HepG2 (cell line): ENCODE data around the gene PCDH7. TPM values are rescaled to one million over a fixed set of nuclear protein-coding genes. Genes with fewer than 3 reads are reported as not detected.

ENCODE experiments used
- ATAC-seq: fragments of 200-7000 bp; cut with Tn5 transposase; 3 replicates; pipeline ENCODE4 v1.9.1; 2020; ENCODE audit warnings: mild to moderate bottlenecking, moderate library complexity
- BruUV-seq: library from RNA; stranded (reverse); fragments of 400-500 nt; replicated peaks from 2 replicates; lab custom pipeline; 2021; lab: Mats Ljungman, UMichigan
- CTCF ChIA-PET: fragments of 300-600 bp; formaldehyde crosslinking; extraction: SDS; loops from one replicate; lab custom pipeline; 2021; ENCODE audit warnings: low total read pairs, inconsistent platforms, low intra/inter-chr PET ratio; lab: Yijun Ruan, JAX
- POLR2A ChIA-PET: fragments of 350-600 bp; sonication (Branson Sonifier 250); formaldehyde crosslinking; loops from one replicate; lab custom pipeline; 2020; ENCODE audit warnings: antibody characterized with exemption, inconsistent platforms; lab: Yijun Ruan, JAX
- DNase-seq: peaks from one replicate; pipeline ENCODE4 v3.0.0-alpha.2; 2015; ENCODE audit warnings: low spot score
- FAIRE-seq: peaks from 3 replicates; lab custom pipeline; 2011; peaks lifted over from hg19 to GRCh38; lab: Jason Lieb, UNC
- H2AFZ ChIP-seq: one replicate; pipeline ENCODE4 v1.6.1; 2011; ENCODE audit warnings: low read length, inconsistent platforms
- H3K27ac ChIP-seq: fragments of 300-600 bp; 3 replicates; pipeline ENCODE4 v1.8.0; 2011; ENCODE audit warnings: mixed run types, mild to moderate bottlenecking, mixed read lengths, low read length, inconsistent platforms; ENCODE audit not compliant: insufficient read depth; ENCODE audit errors: extremely low read length
- H3K27me3 ChIP-seq, 2 experiments: fragments of 200-600 bp in 1 of 2; 2 replicates in 1 of 2; 3 replicates in 1 of 2; pipeline versions ENCODE4 v1.6.0 to v1.8.0; 2011; ENCODE audit warnings: low read length in 2 of 2, mild to moderate bottlenecking in 2 of 2, moderate library complexity in 2 of 2, inconsistent platforms in 1 of 2; ENCODE audit not compliant: insufficient read depth in 2 of 2, control insufficient read depth in 1 of 2
- H3K36me3 ChIP-seq, 2 experiments: fragments of 200-600 bp in 1 of 2; replicated peaks in 1 of 2; 2 replicates in 1 of 2; 3 replicates in 1 of 2; pipeline versions ENCODE4 v1.5.1 to v1.8.0; 2011; ENCODE audit warnings: low read length in 2 of 2, inconsistent platforms in 1 of 2; ENCODE audit not compliant: insufficient read depth in 2 of 2, control insufficient read depth in 1 of 2
- H3K4me1 ChIP-seq: 2 replicates; pipeline ENCODE4 v1.5.1; 2012; ENCODE audit warnings: low read length, inconsistent platforms; ENCODE audit not compliant: insufficient read depth
- H3K4me2 ChIP-seq: 2 replicates; pipeline ENCODE4 v1.6.0; 2011; ENCODE audit warnings: low read depth, low read length, inconsistent platforms
- H3K4me3 ChIP-seq, 3 experiments: fragments of 200-600 bp in 1 of 3; sonication (generic), shearing (Covaris generic) in 1 of 3; replicated peaks in 1 of 3; 2 replicates each; pipeline ENCODE4 v1.5.1; 2011 to 2016; ENCODE audit warnings: low read length in 3 of 3, inconsistent platforms in 2 of 3, low read depth in 2 of 3, mild to moderate bottlenecking in 2 of 3, control low read depth in 1 of 3, mixed read lengths in 1 of 3; ENCODE audit not compliant: insufficient read depth in 1 of 3
- H3K79me2 ChIP-seq: one replicate; pipeline ENCODE4 v1.6.1; 2011; ENCODE audit warnings: low read length, inconsistent platforms; ENCODE audit not compliant: insufficient read depth
- H3K9ac ChIP-seq: 2 replicates; pipeline ENCODE4 v1.6.0; 2011; ENCODE audit warnings: mild to moderate bottlenecking, low read depth, low read length, inconsistent platforms; ENCODE audit not compliant: insufficient read depth
- H3K9me3 ChIP-seq: 2 replicates; pipeline ENCODE4 v1.5.1; 2012; ENCODE audit warnings: mild to moderate bottlenecking, low read length
- H4K20me1 ChIP-seq: 2 replicates; pipeline ENCODE4 v1.6.0; 2011; ENCODE audit warnings: inconsistent platforms, mild to moderate bottlenecking, low read length, moderate library complexity; ENCODE audit not compliant: insufficient read depth
- BRF2 ChIP-seq: sonication (generic); formaldehyde crosslinking; IDR thresholded peaks from 2 replicates; pipeline ENCODE4 v1.8.1; 2022; ENCODE audit warnings: mild to moderate bottlenecking, missing genetic modification reagents
- CBFB ChIP-seq: sonication (generic); formaldehyde crosslinking; IDR thresholded peaks from 2 replicates; pipeline ENCODE4 v1.4.0; 2020; ENCODE audit warnings: missing genetic modification reagents
- DR1 ChIP-seq: sonication (generic); formaldehyde crosslinking; IDR thresholded peaks from 2 replicates; pipeline ENCODE4 v1.8.0; 2021; ENCODE audit warnings: mild to moderate bottlenecking, missing genetic modification reagents, inconsistent platforms
- FOXP4 ChIP-seq: sonication (generic); formaldehyde crosslinking; IDR thresholded peaks from 2 replicates; pipeline ENCODE4 v1.4.0; 2020; ENCODE audit warnings: missing genetic modification reagents
- HNRNPLL ChIP-seq: fragments of 200-400 bp; formaldehyde crosslinking; IDR thresholded peaks from 2 replicates; pipeline ENCODE4 v1.6.1; 2017; ENCODE audit warnings: mild to moderate bottlenecking, low read depth, low read length; ENCODE audit not compliant: poor library complexity, severe bottlenecking
- KDM5B ChIP-seq: sonication (generic); formaldehyde crosslinking; IDR thresholded peaks from 2 replicates; pipeline ENCODE4 v1.4.0; 2020; ENCODE audit warnings: missing genetic modification reagents, mild to moderate bottlenecking, borderline replicate concordance
- PBX3 ChIP-seq: sonication (generic); formaldehyde crosslinking; IDR thresholded peaks from 2 replicates; pipeline ENCODE4 v1.8.1; 2023; ENCODE audit warnings: missing genetic modification reagents, inconsistent platforms, borderline replicate concordance
- PLRG1 ChIP-seq: fragments of 450-650 bp; conservative IDR thresholded peaks from 2 replicates; pipeline ENCODE4 v1.6.1; 2016
- PPARG ChIP-seq: conservative IDR thresholded peaks from 2 replicates; pipeline ENCODE4 v1.6.1; 2016; ENCODE audit warnings: missing biosample characterization, missing genetic modification reagents
- RBAK ChIP-seq: sonication (generic); formaldehyde crosslinking; IDR thresholded peaks from 2 replicates; pipeline ENCODE4 v1.5.1; 2020; ENCODE audit warnings: mild to moderate bottlenecking, missing genetic modification reagents
- REPIN1 ChIP-seq: sonication (generic); formaldehyde crosslinking; IDR thresholded peaks from 2 replicates; pipeline ENCODE4 v1.8.0; 2022; ENCODE audit warnings: missing genetic modification reagents, low read depth, mild to moderate bottlenecking, borderline replicate concordance
- RFX5 ChIP-seq: IDR thresholded peaks from 2 replicates; pipeline ENCODE4 v1.6.1; 2011; ENCODE audit warnings: low read depth, low read length, improper control_type of control experiment
- ZNF292 ChIP-seq: sonication (generic); formaldehyde crosslinking; IDR thresholded peaks from 2 replicates; pipeline ENCODE4 v1.8.1; 2022; ENCODE audit warnings: mild to moderate bottlenecking, low read depth, missing genetic modification reagents, borderline replicate concordance
- ZNF414 ChIP-seq: sonication (generic); formaldehyde crosslinking; IDR thresholded peaks from 2 replicates; pipeline ENCODE4 v1.5.0; 2020; ENCODE audit warnings: missing genetic modification reagents
- ZNF451 ChIP-seq: sonication (generic); formaldehyde crosslinking; IDR thresholded peaks from 2 replicates; pipeline ENCODE4 v1.5.0; 2020; ENCODE audit warnings: mild to moderate bottlenecking, missing genetic modification reagents
- ZNF605 ChIP-seq: sonication (generic); formaldehyde crosslinking; IDR thresholded peaks from 2 replicates; pipeline ENCODE4 v1.8.0; 2022; ENCODE audit warnings: mild to moderate bottlenecking, missing genetic modification reagents
- ZNF670 ChIP-seq: sonication (generic); formaldehyde crosslinking; IDR thresholded peaks from 2 replicates; pipeline ENCODE4 v1.8.0; 2022; ENCODE audit warnings: mild to moderate bottlenecking, missing genetic modification reagents, borderline replicate concordance
- ZNF674 ChIP-seq: sonication (generic); formaldehyde crosslinking; IDR thresholded peaks from 2 replicates; pipeline ENCODE4 v1.5.0; 2020; ENCODE audit warnings: low read depth, mild to moderate bottlenecking, missing genetic modification reagents
- ZNF710 ChIP-seq: sonication (generic); formaldehyde crosslinking; IDR thresholded peaks from 2 replicates; pipeline ENCODE4 v1.5.0; 2020; ENCODE audit warnings: mild to moderate bottlenecking, missing genetic modification reagents, borderline replicate concordance
- ZSCAN25 ChIP-seq: sonication (generic); formaldehyde crosslinking; IDR thresholded peaks from 2 replicates; pipeline ENCODE4 v1.8.0; 2022; ENCODE audit warnings: mild to moderate bottlenecking, missing genetic modification reagents
- WGBS: methylation state at CpG from one replicate; pipeline ENCODE4 v1.1.6; 2017; ENCODE audit warnings: low lambda C conversion rate; 5-methylcytosine and 5-hydroxymethylcytosine counted together
- in situ Hi-C: cut with HindIII; loops from 2 replicates; pipeline ENCODE4 v1.10.0; 2017; ENCODE audit warnings: low pct_unique_long_range_greater_than_20kb; ENCODE audit not compliant: extremely low pct_ligation_motif_present
- intact Hi-C: fragments of 100-400 bp; cut with micrococcal nuclease; formaldehyde crosslinking; loops from one replicate; pipeline ENCODE4 v1.10.0; 2022; ENCODE audit not compliant: unreplicated experiment
- polyA plus RNA-seq, 8 experiments: library from polyadenylated mRNA; depleted of rRNA in 3 of 8; stranded (reverse) in 7 of 8; unstranded in 1 of 8; fragments of >200 nt; fragmentation: Illumina TruSeq in 4 of 8; extraction: Trizol in 4 of 8; gene quantifications; 2 replicates each; pipeline versions ENCODE4 v1.2.1 to v1.2.3, GENCODE V29; 2011 to 2016; ENCODE audit warnings: low read depth in 4 of 8, missing spikeins in 1 of 8, mixed read lengths in 1 of 8; ENCODE audit not compliant: insufficient read depth in 1 of 8
- total RNA-seq, 5 experiments: library from RNA; depleted of rRNA; stranded (reverse); fragments of >200 nt; fragmentation: Illumina TruSeq; extraction: Trizol; gene quantifications; 2 replicates each; pipeline ENCODE4 v1.2.3, GENCODE V29; 2016; ENCODE audit warnings: low read depth in 1 of 5

PCDH7 gene
- total and polyA plus RNA-seq, 2 of the 13 experiments (the other 11 are each of a cell fraction or from before 2014, with no cell fraction given) = not detected

GRCh38 chr4:30746735-30747134 lies 26.6 kb downstream of the PCDH7 start:
- H3K9ac ChIP-seq = no peak overlapping the region
- CTCF ChIA-PET = no interaction called here
- TF ChIP-seq ZNF414 (CRISPR knock-in tag) = no peak
- no peak for TF ChIP-seq BRF2
- TF ChIP-seq DR1 = no peak
- TF ChIP-seq PPARG = no peak
- TF ChIP-seq ZNF292 (CRISPR knock-in tag) = no peak
- no peak for TF ChIP-seq KDM5B (CRISPR knock-in tag)
- no peak for TF ChIP-seq FOXP4 (CRISPR knock-in tag)
- no peak for TF ChIP-seq ZNF670 (CRISPR knock-in tag)
- no peak for TF ChIP-seq HNRNPLL
- no peak for TF ChIP-seq REPIN1 (CRISPR knock-in tag)
- TF ChIP-seq ZSCAN25 (CRISPR knock-in tag) = no peak
- no peak for TF ChIP-seq RBAK (CRISPR knock-in tag)
- no peak for TF ChIP-seq ZNF674 (CRISPR knock-in tag)
- no peak for TF ChIP-seq ZNF451 (CRISPR knock-in tag)
- TF ChIP-seq ZNF710 = no peak
- no peak for TF ChIP-seq PLRG1
- TF ChIP-seq PBX3 (CRISPR knock-in tag) = no peak
- TF ChIP-seq RFX5 = no peak
- no peak for TF ChIP-seq ZNF605
- no peak for TF ChIP-seq CBFB
- TF ChIP-seq, all 625 proteins: peak for 0
- ATAC-seq (no peak), FAIRE-seq (no peak), DNase-seq (no peak)
- H3K4me1 ChIP-seq = no peaks in the 10 kb centered on the region
- POLR2A ChIA-PET = no interaction called here
- H3K27me3 ChIP-seq = no peaks in the 10 kb centered on the region
- H3K36me3 ChIP-seq = no peaks in the 10 kb centered on the region
- no peak overlapping the region for H3K27ac ChIP-seq
- no peak overlapping the region for H3K4me2 ChIP-seq
- H3K9me3 ChIP-seq = no peaks in the 10 kb centered on the region
- no TSS peak for BruUV-seq
- no peaks in the 10 kb centered on the region for H3K79me2 ChIP-seq
- intact Hi-C loops = no loop called here
- in situ Hi-C loops = no loop called here
- no peak overlapping the region for H3K4me3 ChIP-seq
- H2AFZ ChIP-seq = no peak overlapping the region
- WGBS = 0% methylated on average over 1 of the region's 1 CpG
- no peaks in the 10 kb centered on the region for H4K20me1 ChIP-seq
